HEK293 (cell line): ENCODE measurements around the gene TMEM185B.

Experiments
- CTCF ChIP-seq: fragments of 450-650 bp; formaldehyde crosslinking; IDR thresholded peaks from 2 replicates; pipeline ENCODE4 v1.5.1; 2016; ENCODE audit warnings: missing biosample characterization, missing genetic modification characterization
- ZBTB6 ChIP-seq: fragments of 450-650 bp; formaldehyde crosslinking; IDR thresholded peaks from 2 replicates; pipeline ENCODE4 v1.5.1; 2017; ENCODE audit warnings: missing biosample characterization, missing genetic modification characterization

- TF ChIP-seq CTCF (tag by site-specific recombination) (no peak), ZBTB6 (tag by site-specific recombination) (no peak)
These were observed 15.7 kb upstream of the TMEM185B start for GRCh38 chr2:120238728-120239487.
